HepG2 (cell line): Measurements from ENCODE around the gene RPSA. TPM values are rescaled to one million over a fixed set of nuclear protein-coding genes. Genes with fewer than 3 reads are reported as not detected.

Experiments
- ATF4 ChIP-seq, 2 experiments: fragments of 450-650 bp in 1 of 2; sonication (generic) in 1 of 2; formaldehyde crosslinking; IDR thresholded peaks; 2 replicates each; pipeline versions ENCODE4 v1.5.0 to v1.8.0; 2020 to 2022; ENCODE audit warnings: mild to moderate bottlenecking in 1 of 2, missing genetic modification reagents in 1 of 2
- HOXA3 ChIP-seq: sonication (generic); formaldehyde crosslinking; IDR thresholded peaks from 2 replicates; pipeline ENCODE4 v1.5.0; 2020; ENCODE audit warnings: missing genetic modification reagents
- JARID2 ChIP-seq: sonication (generic); formaldehyde crosslinking; IDR thresholded peaks from 2 replicates; pipeline ENCODE4 v1.8.1; 2023; ENCODE audit warnings: missing genetic modification reagents, inconsistent platforms; ENCODE audit not compliant: insufficient replicate concordance
- KIAA2018 ChIP-seq: sonication (generic); formaldehyde crosslinking; IDR thresholded peaks from 2 replicates; pipeline ENCODE4 v1.5.0; 2020; ENCODE audit warnings: mild to moderate bottlenecking, missing genetic modification reagents, borderline replicate concordance
- MAF1 ChIP-seq: sonication (generic); formaldehyde crosslinking; IDR thresholded peaks from 2 replicates; pipeline ENCODE4 v1.5.0; 2020; ENCODE audit warnings: missing genetic modification reagents, borderline replicate concordance
- MEF2D ChIP-seq: sonication (generic); formaldehyde crosslinking; IDR thresholded peaks from 2 replicates; pipeline ENCODE4 v1.5.1; 2020; ENCODE audit warnings: mild to moderate bottlenecking, missing genetic modification reagents
- RELA ChIP-seq: sonication (generic); formaldehyde crosslinking; IDR thresholded peaks from 2 replicates; pipeline ENCODE4 v1.4.0; 2020; ENCODE audit warnings: missing genetic modification reagents
- REPIN1 ChIP-seq: sonication (generic); formaldehyde crosslinking; IDR thresholded peaks from 2 replicates; pipeline ENCODE4 v1.8.0; 2022; ENCODE audit warnings: missing genetic modification reagents, low read depth, mild to moderate bottlenecking, borderline replicate concordance
- SALL1 ChIP-seq: sonication (generic); formaldehyde crosslinking; IDR thresholded peaks from 2 replicates; pipeline ENCODE4 v1.8.0; 2022; ENCODE audit warnings: mild to moderate bottlenecking, missing genetic modification reagents
- SATB2 ChIP-seq: sonication (generic); formaldehyde crosslinking; IDR thresholded peaks from 2 replicates; pipeline ENCODE4 v1.5.0; 2020; ENCODE audit warnings: missing genetic modification reagents
- THAP8 ChIP-seq: sonication (generic); formaldehyde crosslinking; IDR thresholded peaks from 2 replicates; pipeline ENCODE4 v1.5.1; 2020; ENCODE audit warnings: missing genetic modification reagents, mild to moderate bottlenecking, borderline replicate concordance
- ZNF10 ChIP-seq: sonication (generic); formaldehyde crosslinking; IDR thresholded peaks from 2 replicates; pipeline ENCODE4 v1.4.0; 2020; ENCODE audit warnings: mild to moderate bottlenecking, low read depth, missing genetic modification reagents, borderline replicate concordance
- ZNF430 ChIP-seq: sonication (generic); formaldehyde crosslinking; IDR thresholded peaks from 2 replicates; pipeline ENCODE4 v1.9.0; 2021; ENCODE audit warnings: mild to moderate bottlenecking, missing genetic modification reagents
- ZNF563 ChIP-seq: sonication (generic); formaldehyde crosslinking; IDR thresholded peaks from 2 replicates; pipeline ENCODE4 v1.8.0; 2022; ENCODE audit warnings: mild to moderate bottlenecking, moderate library complexity, missing genetic modification reagents
- ZSCAN22 ChIP-seq: sonication (generic); formaldehyde crosslinking; IDR thresholded peaks from 2 replicates; pipeline ENCODE4 v1.4.0; 2020; ENCODE audit warnings: mild to moderate bottlenecking, missing genetic modification reagents
- ZSCAN5A ChIP-seq: sonication (generic); formaldehyde crosslinking; IDR thresholded peaks from 2 replicates; pipeline ENCODE4 v1.8.0; 2022; ENCODE audit warnings: mild to moderate bottlenecking, missing genetic modification reagents, borderline replicate concordance
- ZSCAN9 ChIP-seq: IDR thresholded peaks from 2 replicates; pipeline ENCODE4 v1.6.1; 2016; ENCODE audit warnings: borderline replicate concordance
- polyA plus RNA-seq, 8 experiments: library from polyadenylated mRNA; depleted of rRNA in 3 of 8; stranded (reverse) in 7 of 8; unstranded in 1 of 8; fragments of >200 nt; fragmentation: Illumina TruSeq in 4 of 8; extraction: Trizol in 4 of 8; gene quantifications; 2 replicates each; pipeline versions ENCODE4 v1.2.1 to v1.2.3, GENCODE V29; 2011 to 2016; ENCODE audit warnings: low read depth in 4 of 8, missing spikeins in 1 of 8, mixed read lengths in 1 of 8; ENCODE audit not compliant: insufficient read depth in 1 of 8
- total RNA-seq, 5 experiments: library from RNA; depleted of rRNA; stranded (reverse); fragments of >200 nt; fragmentation: Illumina TruSeq; extraction: Trizol; gene quantifications; 2 replicates each; pipeline ENCODE4 v1.2.3, GENCODE V29; 2016; ENCODE audit warnings: low read depth in 1 of 5

The RPSA gene
- total and polyA plus RNA-seq, 2 of the 13 experiments (the other 11 are each of a cell fraction or from before 2014, with no cell fraction given), result 1,683 to 3,226 TPM

GRCh38 chr3:39383045-39383880, 23.3 kb upstream of the RPSA start, which contains the start of gene SLC25A38 (continued):
- no peak for TF ChIP-seq KIAA2018
- peak; percentile 68; the same call in 1 of the 2 replicates for TF ChIP-seq SALL1 (CRISPR knock-in tag)
- 0 out of 2 replicates have a peak, but pooled peaks have one; percentile 71 for TF ChIP-seq ZSCAN22 (CRISPR knock-in tag)
- TF ChIP-seq ZNF563 (CRISPR knock-in tag), result 0 out of 2 replicates have a peak, but pooled peaks have one; percentile 47
- 0 out of 2 replicates have a peak, but pooled peaks have one; percentile 35 for TF ChIP-seq REPIN1 (CRISPR knock-in tag)
- TF ChIP-seq ZNF430, result peak; percentile 81; the same call in 1 of the 2 replicates
- no peak for TF ChIP-seq JARID2 (CRISPR knock-in tag)
- 0 out of 2 replicates have a peak, but pooled peaks have one; percentile 24 for TF ChIP-seq MEF2D (CRISPR knock-in tag)
- TF ChIP-seq ATF4 (CRISPR knock-in tag; IDR thresholded peaks at IDR 0.05), result peak in 1 of 2 experiments; percentile 21; a peak in 1 of 4 replicates
- TF ChIP-seq MAF1 (CRISPR knock-in tag), result no peak
- no peak for TF ChIP-seq ZSCAN9
- no peak for TF ChIP-seq THAP8
- TF ChIP-seq ZNF10 (CRISPR knock-in tag), result no peak
- no peak; the same call in 1 of the 2 replicates for TF ChIP-seq SATB2 (CRISPR knock-in tag)
- TF ChIP-seq HOXA3, result peak; percentile 41; the same call in 1 of the 2 replicates
- TF ChIP-seq RELA (CRISPR knock-in tag), result no peak
- no peak for TF ChIP-seq ZSCAN5A (CRISPR knock-in tag)
